NCI-H748 (cell line): ENCODE results near the gene SLC41A2.
A peak's percentile ranks its signal among the peaks of the same experiment; 100 is the strongest.
"Not testable (repeated sequence)": the region's sequence is repeated elsewhere in the genome, so short reads cannot be mapped to it uniquely, and the experiment has no call there.

Experiments used
- DNase-seq: peaks from one replicate; lab custom pipeline; 2025; ENCODE audit not compliant: unreplicated experiment; lab: John Stamatoyannopoulos, UW

Gene SLC41A2

GRCh38 chr12:104958001-104958804 lies at the start of gene SLC41A2:
Gene SLC41A2, minus strand, starts transcription at chr12:104958290. Its CDS starts 29,763 bp downstream, at chr12:104928527.
- peak; percentile 86 for DNase-seq

- no peak for DNase-seq
Observed at GRCh38 chr12:105001476-105001875, 43.4 kb upstream of the SLC41A2 start.

- DNase-seq: no peak
Observed at GRCh38 chr12:104999347-104999685, 41.2 kb upstream of the SLC41A2 start.

GRCh38 chr12:104998423-104999346 lies 40.6 kb upstream of the SLC41A2 start:
- DNase-seq: peak; percentile 98

GRCh38 chr12:104997541-104997940 lies 39.5 kb upstream of the SLC41A2 start:
- DNase-seq: no peak

- DNase-seq: no peak
Observed at GRCh38 chr12:104994336-104994735, 36.2 kb upstream of the SLC41A2 start.

- no peak for DNase-seq
Observed at GRCh38 chr12:104991565-104992128, 33.6 kb upstream of the SLC41A2 start.

GRCh38 chr12:104990950-104991349 lies 32.9 kb upstream of the SLC41A2 start:
- no peak for DNase-seq

- DNase-seq: peak; percentile 94
Observed at GRCh38 chr12:104986022-104986941, 28.2 kb upstream of the SLC41A2 start, which contains the start of gene NOPCHAP1. Gene NOPCHAP1, plus strand, starts transcription at chr12:104986316. Its CDS starts 37 bp downstream, at chr12:104986353.

GRCh38 chr12:104985206-104985605 lies 27.1 kb upstream of the SLC41A2 start:
- DNase-seq: peak; percentile 51

GRCh38 chr12:104977688-104978087 lies 19.6 kb upstream of the SLC41A2 start:
- not testable (repeated sequence) for DNase-seq

- DNase-seq: no peak
Observed at GRCh38 chr12:104976703-104977102, 18.6 kb upstream of the SLC41A2 start.

- no peak for DNase-seq
Observed at GRCh38 chr12:104975587-104976343, 17.7 kb upstream of the SLC41A2 start.

- DNase-seq: no peak
Observed at GRCh38 chr12:104974626-104975290, 16.7 kb upstream of the SLC41A2 start.

GRCh38 chr12:104973250-104973649 lies 15.2 kb upstream of the SLC41A2 start:
- DNase-seq: no peak

- no peak for DNase-seq
Observed at GRCh38 chr12:104971306-104971705, 13.2 kb upstream of the SLC41A2 start.

- no peak for DNase-seq
Observed at GRCh38 chr12:104969343-104969742, 11.3 kb upstream of the SLC41A2 start.

- no peak for DNase-seq
Observed at GRCh38 chr12:104966677-104967076, 8.6 kb upstream of the SLC41A2 start.

GRCh38 chr12:104964856-104965205 lies 6.7 kb upstream of the SLC41A2 start:
- no peak for DNase-seq
